H9 (cell line): ENCODE data around the gene C1orf74. TPM values are rescaled to one million over a fixed set of nuclear protein-coding genes. Genes with fewer than 3 reads are reported as not detected.
A peak's percentile ranks its signal among the peaks of the same experiment; 100 is the strongest.

Experiments
- DNase-seq: peaks from one replicate; pipeline ENCODE4 v3.0.0-alpha.2; 2017
- H2AFZ ChIP-seq: one replicate; pipeline ENCODE4 v1.6.1; 2013; ENCODE audit warnings: mild to moderate bottlenecking, low read length, control low read depth, moderate library complexity
- H2AK5ac ChIP-seq: 2 replicates; pipeline ENCODE4 v1.6.1; 2013; ENCODE audit warnings: low read length, control low read depth, mixed read lengths; ENCODE audit not compliant: insufficient read length
- H2BK120ac ChIP-seq: one replicate; pipeline ENCODE4 v1.6.1; 2013; ENCODE audit warnings: low read depth, mild to moderate bottlenecking, low read length, control low read depth, inconsistent platforms; ENCODE audit not compliant: poor library complexity, severe bottlenecking
- H2BK12ac ChIP-seq: 2 replicates; pipeline ENCODE4 v1.6.1; 2013; ENCODE audit warnings: low read length, control low read depth, mixed read lengths, low read depth; ENCODE audit not compliant: insufficient read length
- H2BK15ac ChIP-seq: 2 replicates; pipeline ENCODE4 v1.6.1; 2013; ENCODE audit warnings: low read depth, low read length, control low read depth
- H2BK20ac ChIP-seq: one replicate; pipeline ENCODE4 v1.6.1; 2013; ENCODE audit warnings: low read depth, mild to moderate bottlenecking, low read length, control low read depth, inconsistent platforms; ENCODE audit not compliant: poor library complexity, severe bottlenecking
- H2BK5ac ChIP-seq: 2 replicates; pipeline ENCODE4 v1.6.1; 2013; ENCODE audit warnings: low read length, control low read depth, mixed read lengths; ENCODE audit not compliant: insufficient read length
- H3K14ac ChIP-seq: 2 replicates; pipeline ENCODE4 v1.6.1; 2013; ENCODE audit warnings: low read length, control low read depth; ENCODE audit not compliant: insufficient read depth
- H3K18ac ChIP-seq: 2 replicates; pipeline ENCODE4 v1.6.1; 2013; ENCODE audit warnings: low read depth, mild to moderate bottlenecking, mixed read lengths, low read length, control low read depth; ENCODE audit not compliant: insufficient read length
- H3K23ac ChIP-seq: 2 replicates; pipeline ENCODE4 v1.6.1; 2013; ENCODE audit warnings: low read length, control low read depth, mixed read lengths, low read depth; ENCODE audit not compliant: insufficient read length
- H3K23me2 ChIP-seq: 2 replicates; pipeline ENCODE4 v1.6.1; 2013; ENCODE audit warnings: low read depth, mild to moderate bottlenecking, mixed read lengths, low read length, control low read depth; ENCODE audit not compliant: insufficient read length, poor library complexity, severe bottlenecking
- H3K27ac ChIP-seq: 2 replicates; pipeline ENCODE4 v1.5.1; 2013; ENCODE audit warnings: low read length, control low read depth, mixed read lengths, low read depth; ENCODE audit not compliant: insufficient read length
- H3K27me3 ChIP-seq: 2 replicates; pipeline ENCODE4 v1.6.1; 2013; ENCODE audit warnings: low read length, control low read depth, inconsistent platforms; ENCODE audit not compliant: insufficient read depth
- H3K4ac ChIP-seq: 2 replicates; pipeline ENCODE4 v1.6.1; 2013; ENCODE audit warnings: low read depth, mild to moderate bottlenecking, control low read depth, inconsistent platforms, low read length, moderate library complexity
- H3K4me1 ChIP-seq: 2 replicates; pipeline ENCODE4 v1.6.1; 2013; ENCODE audit warnings: low read length, control low read depth, inconsistent platforms; ENCODE audit not compliant: insufficient read depth
- H3K4me2 ChIP-seq: 2 replicates; pipeline ENCODE4 v1.6.1; 2013; ENCODE audit warnings: low read length, control low read depth, mixed read lengths; ENCODE audit not compliant: insufficient read length, insufficient read depth
- H3K56ac ChIP-seq: 2 replicates; pipeline ENCODE4 v1.6.1; 2013; ENCODE audit warnings: low read depth, mild to moderate bottlenecking, mixed read lengths, low read length, control low read depth; ENCODE audit not compliant: insufficient read length
- H3K79me1 ChIP-seq: 2 replicates; pipeline ENCODE4 v1.6.1; 2013; ENCODE audit warnings: low read depth, mild to moderate bottlenecking, moderate library complexity, low read length, control low read depth, inconsistent platforms; ENCODE audit not compliant: insufficient read depth, poor library complexity, severe bottlenecking
- H3K79me2 ChIP-seq: 2 replicates; pipeline ENCODE4 v1.6.1; 2013; ENCODE audit warnings: low read length, control low read depth, inconsistent platforms; ENCODE audit not compliant: insufficient read depth
- H3K9ac ChIP-seq: 2 replicates; pipeline ENCODE4 v1.6.1; 2013; ENCODE audit warnings: low read length, control low read depth, mixed read lengths; ENCODE audit not compliant: insufficient read length; ENCODE audit errors: extremely low read depth
- H3K9me3 ChIP-seq: one replicate; pipeline ENCODE4 v1.6.1; 2013; ENCODE audit warnings: low read depth, low read length, inconsistent platforms; ENCODE audit not compliant: control insufficient read depth
- H3T11ph ChIP-seq: one replicate; pipeline ENCODE4 v1.6.1; 2013; ENCODE audit warnings: mild to moderate bottlenecking, low read length, control low read depth, inconsistent platforms
- H4K20me1 ChIP-seq: one replicate; pipeline ENCODE4 v1.6.1; 2013; ENCODE audit not compliant: control insufficient read depth, insufficient read length, insufficient read depth
- H4K5ac ChIP-seq: 2 replicates; pipeline ENCODE4 v1.6.1; 2013; ENCODE audit warnings: low read depth, mild to moderate bottlenecking, mixed read lengths, low read length, control low read depth; ENCODE audit not compliant: insufficient read length
- H4K8ac ChIP-seq: replicated peaks from 2 replicates; pipeline ENCODE4 v1.6.1; 2013; ENCODE audit warnings: low read length, control low read depth, mixed read lengths, low read depth; ENCODE audit not compliant: insufficient read length
- H4K91ac ChIP-seq: 2 replicates; pipeline ENCODE4 v1.6.1; 2013; ENCODE audit warnings: low read depth, mild to moderate bottlenecking, moderate library complexity, mixed read lengths, low read length, control low read depth; ENCODE audit not compliant: insufficient read length
- H3K27ac Mint-ChIP-seq, 3 experiments: 2 replicates in 2 of 3; 3 replicates in 1 of 3; pipeline ENCODE4 v1.8.0; 2020 to 2021; ENCODE audit warnings: mixed read lengths in 3 of 3, mild to moderate bottlenecking in 1 of 3, moderate library complexity in 1 of 3
- H3K27me3 Mint-ChIP-seq: 2 replicates; pipeline ENCODE4 v1.8.0; 2021; ENCODE audit warnings: low read depth, mild to moderate bottlenecking, moderate library complexity, mixed read lengths
- H3K36me3 Mint-ChIP-seq, 3 experiments: 2 replicates in 2 of 3; 3 replicates in 1 of 3; pipeline ENCODE4 v1.8.0; 2020 to 2021; ENCODE audit warnings: low read depth in 3 of 3, mixed read lengths in 3 of 3; ENCODE audit not compliant: insufficient read depth in 1 of 3
- H3K4me1 Mint-ChIP-seq, 2 experiments: 2 replicates each; pipeline ENCODE4 v1.8.0; 2020; ENCODE audit warnings: mixed read lengths in 2 of 2
- H3K4me3 Mint-ChIP-seq, 2 experiments: 2 replicates in 1 of 2; 3 replicates in 1 of 2; pipeline ENCODE4 v1.8.0; 2020 to 2021; ENCODE audit warnings: mild to moderate bottlenecking in 2 of 2, mixed read lengths in 2 of 2, moderate library complexity in 1 of 2
- H3K9me3 Mint-ChIP-seq, 2 experiments: 2 replicates in 1 of 2; 3 replicates in 1 of 2; pipeline ENCODE4 v1.8.0; 2020; ENCODE audit warnings: mild to moderate bottlenecking in 2 of 2, mixed read lengths in 2 of 2, moderate library complexity in 1 of 2
- WGBS: extraction: QIAGEN DNeasy Blood & Tissue Kit; methylation state at CpG from one replicate; pipeline ENCODE4 v1.1.7; 2013; ENCODE audit warnings: missing lambda C conversion rate, low lambda C conversion rate, mixed read lengths; ENCODE audit not compliant: insufficient read length; ENCODE audit errors: extremely low coverage; 5-methylcytosine and 5-hydroxymethylcytosine counted together
- total RNA-seq: library from RNA; stranded (reverse); gene quantifications from 2 replicates; pipeline ENCODE4 v1.2.1, GENCODE V29; 2021
- TF ChIP-seq, protein P1 (sequence below): fragments of 200-600 bp; sonication (generic); conservative IDR thresholded peaks from 3 replicates; pipeline ENCODE4 v1.8.0; 2021; ENCODE audit warnings: antibody characterized with exemption, mild to moderate bottlenecking

The C1orf74 gene
- total RNA-seq, 1 experiment from 2014 or later, result 2.4 TPM

DNA sequence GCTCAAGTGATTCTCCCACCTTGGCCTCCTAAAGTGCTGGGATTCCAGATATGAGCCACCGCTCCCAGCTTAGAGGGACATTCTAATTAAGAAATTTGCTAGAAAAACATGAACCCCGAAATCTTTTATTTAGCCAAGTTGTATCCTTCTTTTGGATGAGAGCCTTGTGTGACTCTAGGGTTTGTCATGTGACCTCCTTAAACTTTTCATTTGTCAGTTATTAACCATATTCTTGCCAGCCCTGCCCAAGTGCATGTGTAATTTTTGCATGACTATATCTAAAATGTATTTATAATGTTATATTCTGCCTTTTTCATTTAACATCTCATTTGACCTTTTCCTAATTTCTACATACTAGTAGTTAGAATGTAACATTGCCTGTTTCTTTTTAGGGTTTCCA is 45.4 kb upstream of the C1orf74 start:
- Histone ChIP-seq H3K23me2 (no peaks in the 10 kb centered on the region), H2BK12ac (no peak overlapping the region), H3K79me2 (no peaks in the 10 kb centered on the region), H2BK20ac (no peak overlapping the region), H2BK120ac (no peak overlapping the region), H4K5ac (no peak overlapping the region), H2AFZ (no peak overlapping the region), H3K23ac (no peak overlapping the region), H2AK5ac (no peak overlapping the region), H3K79me1 (no peaks in the 10 kb centered on the region), H3T11ph (no peak overlapping the region), H2BK15ac (no peak overlapping the region), H3K27ac (no peak overlapping the region), H2BK5ac (no peak overlapping the region), H3K27me3 (no peaks in the 10 kb centered on the region), H4K20me1 (no peaks in the 10 kb centered on the region), H3K4me1 (no peaks in the 10 kb centered on the region), H3K4me2 (no peak overlapping the region), H3K56ac (no peak overlapping the region), H3K9me3 (no peaks in the 10 kb centered on the region), H3K18ac (no peak overlapping the region), H4K8ac (no peak overlapping the region), H3K14ac (no peak overlapping the region), H4K91ac (no peak overlapping the region), H3K4ac (no peak overlapping the region), H3K9ac (no peak overlapping the region)
- no peak for DNase-seq
- peaks cover 0 to 3% of the 10 kb centered on the region in 2 experiments; a peak in 1 of 5 replicates for H3K9me3 Mint-ChIP-seq
- no CpG with 5 or more reads among the region's 2 CpGs for WGBS
- H3K4me1 Mint-ChIP-seq, result peaks cover 6 to 7% of the 10 kb centered on the region in 2 experiments
- H3K36me3 Mint-ChIP-seq, result peaks cover 16 to 40% (median 39%) of the 10 kb centered on the region in 3 experiments; a peak in 6 of 7 replicates
- H3K27ac Mint-ChIP-seq, result no peak overlapping the region
- H3K4me3 Mint-ChIP-seq, result peak overlapping the region; percentile 71 to 97; a peak in 4 of 5 replicates
- H3K27me3 Mint-ChIP-seq, result no peaks in the 10 kb centered on the region; the same call in 1 of the 2 replicates
- TF ChIP-seq, protein P1, sequence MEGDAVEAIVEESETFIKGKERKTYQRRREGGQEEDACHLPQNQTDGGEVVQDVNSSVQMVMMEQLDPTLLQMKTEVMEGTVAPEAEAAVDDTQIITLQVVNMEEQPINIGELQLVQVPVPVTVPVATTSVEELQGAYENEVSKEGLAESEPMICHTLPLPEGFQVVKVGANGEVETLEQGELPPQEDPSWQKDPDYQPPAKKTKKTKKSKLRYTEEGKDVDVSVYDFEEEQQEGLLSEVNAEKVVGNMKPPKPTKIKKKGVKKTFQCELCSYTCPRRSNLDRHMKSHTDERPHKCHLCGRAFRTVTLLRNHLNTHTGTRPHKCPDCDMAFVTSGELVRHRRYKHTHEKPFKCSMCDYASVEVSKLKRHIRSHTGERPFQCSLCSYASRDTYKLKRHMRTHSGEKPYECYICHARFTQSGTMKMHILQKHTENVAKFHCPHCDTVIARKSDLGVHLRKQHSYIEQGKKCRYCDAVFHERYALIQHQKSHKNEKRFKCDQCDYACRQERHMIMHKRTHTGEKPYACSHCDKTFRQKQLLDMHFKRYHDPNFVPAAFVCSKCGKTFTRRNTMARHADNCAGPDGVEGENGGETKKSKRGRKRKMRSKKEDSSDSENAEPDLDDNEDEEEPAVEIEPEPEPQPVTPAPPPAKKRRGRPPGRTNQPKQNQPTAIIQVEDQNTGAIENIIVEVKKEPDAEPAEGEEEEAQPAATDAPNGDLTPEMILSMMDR, result no peak
